Lower leg skin (tissue), 3 donors: ENCODE measurements around the gene FZD1.

Source experiments
- CTCF ChIP-seq, 3 donors: fragments of 450-650 bp; IDR thresholded peaks; one replicate each; pipeline ENCODE4 v1.5.1; 2016; ENCODE audit warnings: antibody characterized with exemption in 3 of 3, mild to moderate bottlenecking in 3 of 3, moderate library complexity in 2 of 3
- POLR2A ChIP-seq, 2 donors: fragments of 450-650 bp; IDR thresholded peaks; one replicate each; pipeline ENCODE4 v1.6.1; 2016 to 2017; ENCODE audit warnings: antibody characterized with exemption in 2 of 2, mild to moderate bottlenecking in 1 of 2, moderate library complexity in 1 of 2

GRCh38 chr7:91239772-91240171, 24.5 kb upstream of the FZD1 start:
- no peak for TF ChIP-seq CTCF (IDR thresholded peaks at IDR 0.05)
- TF ChIP-seq POLR2A (IDR thresholded peaks at IDR 0.05) = no peak
